K562 (cell line): ENCODE measurements around the gene HLA-B. TPM values are rescaled to one million over a fixed set of nuclear protein-coding genes. Genes with fewer than 3 reads are reported as not detected.

Source experiments
- BCL6 ChIP-seq: fragments of 250-450 bp; sonication (Bioruptor Pico); IDR thresholded peaks from 2 replicates; pipeline ENCODE4 v1.4.0; 2020
- BRD4 ChIP-seq: fragments of 200-600 bp; sonication (generic); IDR thresholded peaks from 2 replicates; pipeline ENCODE4 v1.6.1; 2017; ENCODE audit warnings: inconsistent platforms
- CAMTA2 ChIP-seq: fragments of 250-450 bp; sonication (Bioruptor Pico); conservative IDR thresholded peaks from 2 replicates; pipeline ENCODE4 v1.5.1; 2022
- CHD2 ChIP-seq: IDR thresholded peaks from 2 replicates; pipeline ENCODE4 v1.6.1; 2011; ENCODE audit warnings: low read depth, low read length
- FOXM1 ChIP-seq, 2 experiments: fragments of 450-650 bp in 1 of 2; sonication (generic) in 1 of 2; formaldehyde crosslinking in 1 of 2; IDR thresholded peaks; 2 replicates each; pipeline versions ENCODE4 v1.6.1 to v1.9.0; 2017 to 2022; ENCODE audit warnings: low read depth in 2 of 2, mild to moderate bottlenecking in 2 of 2, missing genetic modification reagents in 1 of 2, moderate library complexity in 1 of 2
- GABPB1 ChIP-seq: sonication (generic); formaldehyde crosslinking; IDR thresholded peaks from 2 replicates; pipeline ENCODE4 v1.8.0; 2022; ENCODE audit warnings: mild to moderate bottlenecking, missing genetic modification reagents
- GTF2F1 ChIP-seq: IDR thresholded peaks from 2 replicates; pipeline ENCODE4 v1.6.1; 2011; ENCODE audit warnings: low read depth, low read length, improper control_type of control experiment
- LCOR ChIP-seq: sonication (generic); formaldehyde crosslinking; IDR thresholded peaks from 2 replicates; pipeline ENCODE4 v1.8.0; 2022; ENCODE audit warnings: mild to moderate bottlenecking, missing genetic modification reagents
- MEIS2 ChIP-seq: fragments of 450-650 bp; IDR thresholded peaks from 2 replicates; pipeline ENCODE4 v1.6.1; 2014; ENCODE audit warnings: mild to moderate bottlenecking; ENCODE audit not compliant: partially characterized antibody
- NCOR1 ChIP-seq: fragments of 450-650 bp; IDR thresholded peaks from 2 replicates; pipeline ENCODE4 v1.6.1; 2016; ENCODE audit warnings: mild to moderate bottlenecking, moderate library complexity
- NFXL1 ChIP-seq: fragments of 450-650 bp; formaldehyde crosslinking; IDR thresholded peaks from 2 replicates; pipeline ENCODE4 v1.4.0; 2021; ENCODE audit warnings: mild to moderate bottlenecking
- PPARD ChIP-seq: fragments of 250-450 bp; sonication (Bioruptor Pico); IDR thresholded peaks from 2 replicates; pipeline ENCODE4 v1.8.0; 2022; ENCODE audit warnings: inconsistent platforms, mild to moderate bottlenecking, moderate library complexity
- STAT5B ChIP-seq: fragments of 250-450 bp; sonication (Bioruptor Pico); IDR thresholded peaks from 2 replicates; pipeline ENCODE4 v1.8.0; 2021; ENCODE audit warnings: mild to moderate bottlenecking, inconsistent platforms
- TARDBP ChIP-seq: fragments of 450-650 bp; IDR thresholded peaks from 2 replicates; pipeline ENCODE4 v1.6.1; 2016
- TFAM ChIP-seq: fragments of 250-450 bp; sonication (Bioruptor Pico); conservative IDR thresholded peaks from 2 replicates; pipeline ENCODE4 v1.5.0; 2021; ENCODE audit warnings: mild to moderate bottlenecking, moderate library complexity
- YBX1 ChIP-seq: fragments of 450-650 bp; IDR thresholded peaks from 2 replicates; pipeline ENCODE4 v1.7.1; 2016; ENCODE audit warnings: mild to moderate bottlenecking
- ZNF263 ChIP-seq: sonication (generic); formaldehyde crosslinking; IDR thresholded peaks from 2 replicates; pipeline ENCODE4 v1.8.0; 2022; ENCODE audit warnings: mild to moderate bottlenecking, missing genetic modification reagents, borderline replicate concordance
- polyA plus RNA-seq, 8 experiments: library from polyadenylated mRNA; depleted of rRNA in 4 of 8; stranded (reverse) in 5 of 8; unstranded in 3 of 8; fragments of >200 nt; fragmentation: Nextera tagmentation in 2 of 8; fragmentation: Illumina TruSeq in 1 of 8; extraction: Ambion mirVana in 2 of 8; extraction: Trizol in 1 of 8; gene quantifications; 2 replicates each; pipeline versions ENCODE4 v1.2.1 to v1.2.3, GENCODE V29; 2011 to 2014; ENCODE audit warnings: inconsistent platforms in 1 of 8, missing spikeins in 1 of 8
- total RNA-seq, 7 experiments: library from RNA; depleted of rRNA in 6 of 7; stranded (reverse); fragments of >200 nt in 6 of 7; fragmentation: Illumina TruSeq in 2 of 7; extraction: Trizol in 2 of 7; gene quantifications; 2 replicates each; pipeline versions ENCODE4 v1.2.1 to v1.2.3, GENCODE V29; 2011 to 2021; ENCODE audit warnings: low replicate concordance in 1 of 7
- TF ChIP-seq, protein P1 (sequence below): fragments of 250-450 bp; sonication (Bioruptor Pico); IDR thresholded peaks from 2 replicates; pipeline ENCODE4 v1.9.0; 2021; ENCODE audit warnings: mild to moderate bottlenecking, inconsistent platforms
- TF ChIP-seq, protein P2 (sequence below): fragments of 200-800 bp; sonication (Bioruptor generic); IDR thresholded peaks from 2 replicates; pipeline ENCODE4 v1.6.1; 2017; ENCODE audit warnings: missing genetic modification characterization, missing compliant biosample characterization
- TF ChIP-seq, protein P3 (sequence below): sonication (generic); formaldehyde crosslinking; IDR thresholded peaks from 2 replicates; pipeline ENCODE4 v1.8.1; 2023; ENCODE audit warnings: mild to moderate bottlenecking, missing genetic modification reagents
- TF ChIP-seq, protein P4 (sequence below): fragments of 250-450 bp; sonication (Bioruptor Pico); IDR thresholded peaks from 2 replicates; pipeline ENCODE4 v1.4.0; 2020; ENCODE audit warnings: mild to moderate bottlenecking, moderate library complexity

Gene HLA-B
- total and polyA plus RNA-seq, 9 of the 15 experiments (the other 6 are each of a cell fraction or from before 2014, with no cell fraction given) = 0.07 to 9.7 (median 0.65) TPM; not detected in 2

DNA sequence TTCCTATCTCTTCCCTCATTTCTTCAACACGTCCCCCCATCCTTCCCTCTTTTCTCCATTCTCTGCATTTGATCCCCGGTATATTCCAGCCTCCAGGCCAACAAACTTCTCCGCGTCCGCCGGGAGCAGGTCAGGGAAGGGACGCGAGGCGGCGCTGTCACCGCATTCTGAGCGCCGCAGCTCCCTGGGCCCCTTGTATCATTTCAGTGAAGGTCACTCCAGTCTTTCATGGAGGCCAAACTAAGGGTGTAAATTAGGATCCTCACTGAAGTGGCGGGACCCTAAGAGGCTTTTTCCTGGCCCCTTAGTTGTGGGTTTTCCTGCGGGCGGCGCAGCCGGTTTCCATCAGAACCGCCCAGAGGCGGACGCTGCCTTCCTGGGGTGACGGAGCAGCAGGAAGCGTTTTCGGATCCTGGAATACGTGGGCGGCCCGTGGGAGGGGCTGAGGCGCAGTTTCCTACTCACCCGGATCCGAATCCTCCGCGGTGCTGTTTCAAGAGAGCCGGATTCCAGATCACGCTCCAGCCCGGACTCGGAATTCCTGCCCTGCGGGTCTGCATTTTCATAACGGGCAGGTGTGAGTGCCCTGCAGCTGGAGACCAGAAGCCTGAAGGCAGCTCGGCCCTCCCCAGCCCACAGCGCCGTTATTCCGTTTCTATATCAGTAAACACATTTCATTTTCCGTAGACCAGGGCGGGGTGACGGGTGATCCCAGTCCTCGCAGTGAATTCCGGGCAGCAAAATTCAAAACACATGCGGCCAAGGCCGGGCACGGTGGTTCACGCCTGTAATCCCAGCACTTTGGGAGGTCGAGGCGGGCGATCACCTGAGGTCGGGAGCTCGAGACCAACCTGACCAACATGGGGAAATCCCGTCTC is 42.8 kb upstream of the HLA-B start (continued):
- TF ChIP-seq, protein P1, sequence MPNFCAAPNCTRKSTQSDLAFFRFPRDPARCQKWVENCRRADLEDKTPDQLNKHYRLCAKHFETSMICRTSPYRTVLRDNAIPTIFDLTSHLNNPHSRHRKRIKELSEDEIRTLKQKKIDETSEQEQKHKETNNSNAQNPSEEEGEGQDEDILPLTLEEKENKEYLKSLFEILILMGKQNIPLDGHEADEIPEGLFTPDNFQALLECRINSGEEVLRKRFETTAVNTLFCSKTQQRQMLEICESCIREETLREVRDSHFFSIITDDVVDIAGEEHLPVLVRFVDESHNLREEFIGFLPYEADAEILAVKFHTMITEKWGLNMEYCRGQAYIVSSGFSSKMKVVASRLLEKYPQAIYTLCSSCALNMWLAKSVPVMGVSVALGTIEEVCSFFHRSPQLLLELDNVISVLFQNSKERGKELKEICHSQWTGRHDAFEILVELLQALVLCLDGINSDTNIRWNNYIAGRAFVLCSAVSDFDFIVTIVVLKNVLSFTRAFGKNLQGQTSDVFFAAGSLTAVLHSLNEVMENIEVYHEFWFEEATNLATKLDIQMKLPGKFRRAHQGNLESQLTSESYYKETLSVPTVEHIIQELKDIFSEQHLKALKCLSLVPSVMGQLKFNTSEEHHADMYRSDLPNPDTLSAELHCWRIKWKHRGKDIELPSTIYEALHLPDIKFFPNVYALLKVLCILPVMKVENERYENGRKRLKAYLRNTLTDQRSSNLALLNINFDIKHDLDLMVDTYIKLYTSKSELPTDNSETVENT (CRISPR knock-in tag) = 0 out of 2 replicates have a peak, but pooled peaks have one; percentile 53
- TF ChIP-seq YBX1 (no peak), CHD2 (no peak), GTF2F1 (peak; percentile 78), PPARD (no peak), CAMTA2 (CRISPR knock-in tag) (no peak), NCOR1 (peak; percentile 42; the same call in 1 of the 2 replicates), STAT5B (CRISPR knock-in tag) (no peak), BRD4 (no peak; the same call in 1 of the 2 replicates), TARDBP (peak; percentile 38; the same call in 1 of the 2 replicates), GABPB1 (CRISPR knock-in tag) (peak; percentile 77), ZNF263 (CRISPR knock-in tag) (0 out of 2 replicates have a peak, but pooled peaks have one; percentile 27), TFAM (CRISPR knock-in tag) (no peak), BCL6 (no peak), MEIS2 (no peak), LCOR (CRISPR knock-in tag) (peak; percentile 79), FOXM1 (IDR thresholded peaks at IDR 0.05; ENCODE audit: low read depth) (peak; percentile 33; the same call in 1 of the 2 replicates), FOXM1 (CRISPR knock-in tag; IDR thresholded peaks at IDR 0.05; ENCODE audit: low read depth) (no peak), NFXL1 (CRISPR knock-in tag) (no peak)
- TF ChIP-seq, protein P2, sequence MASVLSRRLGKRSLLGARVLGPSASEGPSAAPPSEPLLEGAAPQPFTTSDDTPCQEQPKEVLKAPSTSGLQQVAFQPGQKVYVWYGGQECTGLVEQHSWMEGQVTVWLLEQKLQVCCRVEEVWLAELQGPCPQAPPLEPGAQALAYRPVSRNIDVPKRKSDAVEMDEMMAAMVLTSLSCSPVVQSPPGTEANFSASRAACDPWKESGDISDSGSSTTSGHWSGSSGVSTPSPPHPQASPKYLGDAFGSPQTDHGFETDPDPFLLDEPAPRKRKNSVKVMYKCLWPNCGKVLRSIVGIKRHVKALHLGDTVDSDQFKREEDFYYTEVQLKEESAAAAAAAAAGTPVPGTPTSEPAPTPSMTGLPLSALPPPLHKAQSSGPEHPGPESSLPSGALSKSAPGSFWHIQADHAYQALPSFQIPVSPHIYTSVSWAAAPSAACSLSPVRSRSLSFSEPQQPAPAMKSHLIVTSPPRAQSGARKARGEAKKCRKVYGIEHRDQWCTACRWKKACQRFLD = no peak
- TF ChIP-seq, protein P3, sequence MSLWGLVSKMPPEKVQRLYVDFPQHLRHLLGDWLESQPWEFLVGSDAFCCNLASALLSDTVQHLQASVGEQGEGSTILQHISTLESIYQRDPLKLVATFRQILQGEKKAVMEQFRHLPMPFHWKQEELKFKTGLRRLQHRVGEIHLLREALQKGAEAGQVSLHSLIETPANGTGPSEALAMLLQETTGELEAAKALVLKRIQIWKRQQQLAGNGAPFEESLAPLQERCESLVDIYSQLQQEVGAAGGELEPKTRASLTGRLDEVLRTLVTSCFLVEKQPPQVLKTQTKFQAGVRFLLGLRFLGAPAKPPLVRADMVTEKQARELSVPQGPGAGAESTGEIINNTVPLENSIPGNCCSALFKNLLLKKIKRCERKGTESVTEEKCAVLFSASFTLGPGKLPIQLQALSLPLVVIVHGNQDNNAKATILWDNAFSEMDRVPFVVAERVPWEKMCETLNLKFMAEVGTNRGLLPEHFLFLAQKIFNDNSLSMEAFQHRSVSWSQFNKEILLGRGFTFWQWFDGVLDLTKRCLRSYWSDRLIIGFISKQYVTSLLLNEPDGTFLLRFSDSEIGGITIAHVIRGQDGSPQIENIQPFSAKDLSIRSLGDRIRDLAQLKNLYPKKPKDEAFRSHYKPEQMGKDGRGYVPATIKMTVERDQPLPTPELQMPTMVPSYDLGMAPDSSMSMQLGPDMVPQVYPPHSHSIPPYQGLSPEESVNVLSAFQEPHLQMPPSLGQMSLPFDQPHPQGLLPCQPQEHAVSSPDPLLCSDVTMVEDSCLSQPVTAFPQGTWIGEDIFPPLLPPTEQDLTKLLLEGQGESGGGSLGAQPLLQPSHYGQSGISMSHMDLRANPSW (CRISPR knock-in tag) = no peak
- TF ChIP-seq, protein P4, sequence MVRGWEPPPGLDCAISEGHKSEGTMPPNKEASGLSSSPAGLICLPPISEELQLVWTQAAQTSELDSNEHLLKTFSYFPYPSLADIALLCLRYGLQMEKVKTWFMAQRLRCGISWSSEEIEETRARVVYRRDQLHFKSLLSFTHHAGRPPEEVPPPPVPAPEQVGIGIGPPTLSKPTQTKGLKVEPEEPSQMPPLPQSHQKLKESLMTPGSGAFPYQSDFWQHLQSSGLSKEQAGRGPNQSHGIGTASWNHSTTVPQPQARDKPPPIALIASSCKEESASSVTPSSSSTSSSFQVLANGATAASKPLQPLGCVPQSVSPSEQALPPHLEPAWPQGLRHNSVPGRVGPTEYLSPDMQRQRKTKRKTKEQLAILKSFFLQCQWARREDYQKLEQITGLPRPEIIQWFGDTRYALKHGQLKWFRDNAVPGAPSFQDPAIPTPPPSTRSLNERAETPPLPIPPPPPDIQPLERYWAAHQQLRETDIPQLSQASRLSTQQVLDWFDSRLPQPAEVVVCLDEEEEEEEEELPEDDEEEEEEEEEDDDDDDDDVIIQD (CRISPR knock-in tag) = no peak
